ENCODE results near the gene SCAMP2. TPM values are rescaled to one million over a fixed set of nuclear protein-coding genes. Genes with fewer than 3 reads are reported as not detected.

Gene SCAMP2
- total and polyA plus RNA-seq, 2 of the 13 experiments (the other 11 are each of a cell fraction or from before 2014, with no cell fraction given), result 34.8 to 121 TPM

GRCh38 chr15:74816624-74817369 is 56.4 kb downstream of the SCAMP2 start (continued):
- TF ChIP-seq ZNF512B (CRISPR knock-in tag; IDR thresholded peaks at IDR 0.05; ENCODE audit: borderline replicate concordance), result no peak
- TF ChIP-seq KLF13 (CRISPR knock-in tag; IDR thresholded peaks at IDR 0.05), result no peak
- TF ChIP-seq MED13 (CRISPR knock-in tag; IDR thresholded peaks at IDR 0.05), result no peak
- peak; percentile 87 for TF ChIP-seq MTF1 (CRISPR knock-in tag; IDR thresholded peaks at IDR 0.05)
- no peak for TF ChIP-seq ZKSCAN5 (CRISPR knock-in tag; IDR thresholded peaks at IDR 0.05)
- no peak for TF ChIP-seq ZNF720 (CRISPR knock-in tag; IDR thresholded peaks at IDR 0.05)
- TF ChIP-seq ZNF639 (CRISPR knock-in tag; conservative IDR thresholded peaks at IDR 0.05), result no peak
- TF ChIP-seq HNF4A (CRISPR knock-in tag; IDR thresholded peaks at IDR 0.05), result peak; percentile 43; the same call in 1 of the 2 replicates
- TF ChIP-seq ZNF646 (CRISPR knock-in tag; IDR thresholded peaks at IDR 0.05), result no peak
- TF ChIP-seq SALL1 (CRISPR knock-in tag; IDR thresholded peaks at IDR 0.05), result no peak
- TF ChIP-seq HMGXB4 (CRISPR knock-in tag; IDR thresholded peaks at IDR 0.05; ENCODE audit: borderline replicate concordance in 1 of 2, low read depth in 1 of 2), result no peak
- TF ChIP-seq ELF4 (CRISPR knock-in tag; IDR thresholded peaks at IDR 0.05; ENCODE audit: borderline replicate concordance), result no peak
- TF ChIP-seq ZUFSP (CRISPR knock-in tag; IDR thresholded peaks at IDR 0.05; ENCODE audit: borderline replicate concordance), result no peak
- no peak for TF ChIP-seq ZNF747 (CRISPR knock-in tag; IDR thresholded peaks at IDR 0.05; ENCODE audit: borderline replicate concordance)

Measured in HepG2 (cell line).